Measurements from ENCODE around the gene LIPM.

The LIPM gene

GRCh38 chr10:88802523-88803285, at the start of gene LIPM:
Gene LIPM (plus strand): TSS chr10:88802730. CDS start chr10:88802897, 167 bp downstream.
- no peak within 1 kb of the TSS for H3K27ac Mint-ChIP-seq
- H3K27me3 Mint-ChIP-seq = no peaks in the 10 kb centered on the region
- H3K9me3 Mint-ChIP-seq (ENCODE audit: low read depth) = no peaks in the 10 kb centered on the region
- peaks cover 7% of the 10 kb centered on the region for H3K4me1 Mint-ChIP-seq (ENCODE audit: low read depth)
- H3K4me3 Mint-ChIP-seq = no peak within 1 kb of the TSS
- H3K36me3 Mint-ChIP-seq = no peaks in the 10 kb centered on the region

- peaks cover 6% of the 10 kb centered on the region for H3K4me1 Mint-ChIP-seq (ENCODE audit: low read depth)
These were observed 48.2 kb upstream of the LIPM start for GRCh38 chr10:88754287-88754686.

GRCh38 chr10:88755753-88756152, 46.8 kb upstream of the LIPM start:
- Mint-ChIP-seq H3K27ac (no peak overlapping the region), H3K4me1 (ENCODE audit: low read depth) (peaks cover 11% of the 10 kb centered on the region), H3K4me3 (no peak overlapping the region), H3K9me3 (ENCODE audit: low read depth) (no peaks in the 10 kb centered on the region), H3K36me3 (no peaks in the 10 kb centered on the region), H3K27me3 (peaks cover 2% of the 10 kb centered on the region)

More at GRCh38 chr10:88754287-88754686, 48.2 kb upstream of the LIPM start:
- no peak overlapping the region for H3K4me3 Mint-ChIP-seq
- H3K36me3 Mint-ChIP-seq = no peaks in the 10 kb centered on the region
- peaks cover 2% of the 10 kb centered on the region for H3K27me3 Mint-ChIP-seq
- no peaks in the 10 kb centered on the region for H3K9me3 Mint-ChIP-seq (ENCODE audit: low read depth)
- H3K27ac Mint-ChIP-seq = no peak overlapping the region

- no peak overlapping the region for H3K27ac Mint-ChIP-seq
- no peak overlapping the region for H3K4me3 Mint-ChIP-seq
- H3K4me1 Mint-ChIP-seq (ENCODE audit: low read depth) = peaks cover 11% of the 10 kb centered on the region
- no peaks in the 10 kb centered on the region for H3K9me3 Mint-ChIP-seq (ENCODE audit: low read depth)
- no peaks in the 10 kb centered on the region for H3K36me3 Mint-ChIP-seq
- H3K27me3 Mint-ChIP-seq = peaks cover 2% of the 10 kb centered on the region
These were observed 45.9 kb upstream of the LIPM start for GRCh38 chr10:88756660-88757059.

- no peaks in the 10 kb centered on the region for H3K36me3 Mint-ChIP-seq
- no peaks in the 10 kb centered on the region for H3K9me3 Mint-ChIP-seq (ENCODE audit: low read depth)
- no peak within 1 kb of the TSS for H3K4me3 Mint-ChIP-seq
- H3K27ac Mint-ChIP-seq = no peak within 1 kb of the TSS
- H3K4me1 Mint-ChIP-seq (ENCODE audit: low read depth) = peaks cover 11% of the 10 kb centered on the region
- H3K27me3 Mint-ChIP-seq = no peaks in the 10 kb centered on the region
These were observed 43.0 kb upstream of the LIPM start, which contains the start of gene LIPN for GRCh38 chr10:88759366-88760101. Gene LIPN (plus strand): TSS chr10:88760020. CDS start chr10:88761406, 1,386 bp downstream.

- H3K36me3 Mint-ChIP-seq = no peaks in the 10 kb centered on the region
- peaks cover 2% of the 10 kb centered on the region for H3K27me3 Mint-ChIP-seq
- no peaks in the 10 kb centered on the region for H3K9me3 Mint-ChIP-seq (ENCODE audit: low read depth)
- no peak overlapping the region for H3K4me3 Mint-ChIP-seq
- peaks cover 5% of the 10 kb centered on the region for H3K4me1 Mint-ChIP-seq (ENCODE audit: low read depth)
- H3K27ac Mint-ChIP-seq = no peak overlapping the region
These were observed 39.6 kb upstream of the LIPM start for GRCh38 chr10:88762906-88763305.

- no peak overlapping the region for H3K27ac Mint-ChIP-seq
- no peaks in the 10 kb centered on the region for H3K36me3 Mint-ChIP-seq
- no peaks in the 10 kb centered on the region for H3K9me3 Mint-ChIP-seq (ENCODE audit: low read depth)
- H3K4me1 Mint-ChIP-seq (ENCODE audit: low read depth) = peaks cover 5% of the 10 kb centered on the region
- H3K27me3 Mint-ChIP-seq = peaks cover 2% of the 10 kb centered on the region
- no peak overlapping the region for H3K4me3 Mint-ChIP-seq
These were observed 39.1 kb upstream of the LIPM start for GRCh38 chr10:88763441-88763840.

GRCh38 chr10:88764110-88764509, 38.4 kb upstream of the LIPM start:
- Mint-ChIP-seq H3K4me3 (no peak overlapping the region), H3K9me3 (ENCODE audit: low read depth) (no peaks in the 10 kb centered on the region), H3K27ac (no peak overlapping the region), H3K27me3 (peaks cover 2% of the 10 kb centered on the region), H3K36me3 (no peaks in the 10 kb centered on the region), H3K4me1 (ENCODE audit: low read depth) (peaks cover 5% of the 10 kb centered on the region)

GRCh38 chr10:88765816-88766215, 36.7 kb upstream of the LIPM start:
- H3K36me3 Mint-ChIP-seq = peaks cover 2% of the 10 kb centered on the region
- H3K27ac Mint-ChIP-seq = no peak overlapping the region
- no peaks in the 10 kb centered on the region for H3K4me1 Mint-ChIP-seq (ENCODE audit: low read depth)
- H3K9me3 Mint-ChIP-seq (ENCODE audit: low read depth) = no peaks in the 10 kb centered on the region
- H3K27me3 Mint-ChIP-seq = peaks cover 2% of the 10 kb centered on the region
- H3K4me3 Mint-ChIP-seq = no peak overlapping the region

GRCh38 chr10:88769384-88769783, 33.1 kb upstream of the LIPM start:
- no peak overlapping the region for H3K27ac Mint-ChIP-seq
- no peaks in the 10 kb centered on the region for H3K4me1 Mint-ChIP-seq (ENCODE audit: low read depth)
- peaks cover 5% of the 10 kb centered on the region for H3K36me3 Mint-ChIP-seq
- H3K27me3 Mint-ChIP-seq = peaks cover 2% of the 10 kb centered on the region
- H3K4me3 Mint-ChIP-seq = no peak overlapping the region
- peaks cover 10% of the 10 kb centered on the region for H3K9me3 Mint-ChIP-seq (ENCODE audit: low read depth)

GRCh38 chr10:88781206-88781605, 21.3 kb upstream of the LIPM start:
- no peaks in the 10 kb centered on the region for H3K9me3 Mint-ChIP-seq (ENCODE audit: low read depth)
- no peak overlapping the region for H3K4me3 Mint-ChIP-seq
- no peaks in the 10 kb centered on the region for H3K4me1 Mint-ChIP-seq (ENCODE audit: low read depth)
- H3K36me3 Mint-ChIP-seq = no peaks in the 10 kb centered on the region
- no peaks in the 10 kb centered on the region for H3K27me3 Mint-ChIP-seq
- no peak overlapping the region for H3K27ac Mint-ChIP-seq

GRCh38 chr10:88782222-88782621, 20.3 kb upstream of the LIPM start:
- Mint-ChIP-seq H3K27ac (no peak overlapping the region), H3K27me3 (peaks cover 3% of the 10 kb centered on the region)

GRCh38 chr10:88783724-88784123, 18.8 kb upstream of the LIPM start:
- no peaks in the 10 kb centered on the region for H3K9me3 Mint-ChIP-seq (ENCODE audit: low read depth)
- no peaks in the 10 kb centered on the region for H3K4me1 Mint-ChIP-seq (ENCODE audit: low read depth)
- H3K27ac Mint-ChIP-seq = no peak overlapping the region
- no peaks in the 10 kb centered on the region for H3K36me3 Mint-ChIP-seq
- H3K27me3 Mint-ChIP-seq = peaks cover 3% of the 10 kb centered on the region
- H3K4me3 Mint-ChIP-seq = no peak overlapping the region

More at GRCh38 chr10:88782222-88782621, 20.3 kb upstream of the LIPM start:
- Mint-ChIP-seq H3K9me3 (ENCODE audit: low read depth) (no peaks in the 10 kb centered on the region), H3K36me3 (no peaks in the 10 kb centered on the region), H3K4me3 (no peak overlapping the region), H3K4me1 (ENCODE audit: low read depth) (no peaks in the 10 kb centered on the region)

- Mint-ChIP-seq H3K9me3 (ENCODE audit: low read depth) (no peaks in the 10 kb centered on the region), H3K27ac (no peak overlapping the region), H3K4me1 (ENCODE audit: low read depth) (no peaks in the 10 kb centered on the region), H3K36me3 (no peaks in the 10 kb centered on the region), H3K4me3 (no peak overlapping the region), H3K27me3 (peaks cover 3% of the 10 kb centered on the region)
These were observed 16.3 kb upstream of the LIPM start for GRCh38 chr10:88786032-88786770.

- H3K4me3 Mint-ChIP-seq = no peak overlapping the region
- no peaks in the 10 kb centered on the region for H3K36me3 Mint-ChIP-seq
These were observed 15.1 kb upstream of the LIPM start for GRCh38 chr10:88787463-88787862.

More at GRCh38 chr10:88787463-88787862, 15.1 kb upstream of the LIPM start:
- Mint-ChIP-seq H3K9me3 (ENCODE audit: low read depth) (no peaks in the 10 kb centered on the region), H3K4me1 (ENCODE audit: low read depth) (peaks cover 3% of the 10 kb centered on the region), H3K27ac (no peak overlapping the region), H3K27me3 (peaks cover 3% of the 10 kb centered on the region)
